Upper lobe of right lung (tissue), 1 donor: Measurements from ENCODE around the gene EPB41L5. TPM values are rescaled to one million over a fixed set of nuclear protein-coding genes. Genes with fewer than 3 reads are reported as not detected.

Experiments
- ATAC-seq: fragments of 200-7000 bp; cut with Tn5 transposase; one replicate; pipeline ENCODE4 v1.9.1; 2020; ENCODE audit warnings: mild to moderate bottlenecking, moderate library complexity
- DNase-seq: peaks from one replicate; pipeline ENCODE4 v3.0.0-alpha.2; 2020
- H3K27ac ChIP-seq: fragments of 200-600 bp; one replicate; pipeline ENCODE4 v1.8.0; 2022
- H3K27me3 ChIP-seq: fragments of 200-600 bp; one replicate; pipeline ENCODE4 v1.8.0; 2022; ENCODE audit warnings: mild to moderate bottlenecking
- H3K36me3 ChIP-seq: fragments of 200-600 bp; one replicate; pipeline ENCODE4 v1.8.0; 2022
- H3K4me1 ChIP-seq: fragments of 200-600 bp; one replicate; pipeline ENCODE4 v1.8.0; 2022
- H3K4me3 ChIP-seq: fragments of 200-600 bp; one replicate; pipeline ENCODE4 v1.8.0; 2022; ENCODE audit warnings: mild to moderate bottlenecking
- H3K9me3 ChIP-seq: fragments of 200-600 bp; one replicate; pipeline ENCODE4 v1.8.0; 2022
- CTCF ChIP-seq: fragments of 200-600 bp; IDR thresholded peaks from one replicate; pipeline ENCODE4 v1.8.0; 2022; ENCODE audit warnings: antibody characterized with exemption
- intact Hi-C: fragments of 100-400 bp; cut with DNase I; formaldehyde crosslinking; loops from one replicate; pipeline ENCODE4 v1.11.0; 2022
- total RNA-seq: library from RNA; stranded (reverse); fragmentation: NEBNext Ultra II Directional; extraction: Animal tissue kit (Norgen Biotek cat#: 25700); gene quantifications from one replicate; pipeline ENCODE4 v1.2.1, GENCODE V29; 2021
- donor health status: DM: no; HTN: yes; CAD: no; lungs with severe emphysema.

The EPB41L5 gene
- total RNA-seq, 1 donor from 2014 or later, result 85.5 TPM

GRCh38 chr2:120167272-120167671 lies 154.4 kb downstream of the EPB41L5 start:
- Histone ChIP-seq H3K4me1 (no peaks in the 10 kb centered on the region), H3K27ac (no peak overlapping the region), H3K27me3 (no peaks in the 10 kb centered on the region), H3K36me3 (no peaks in the 10 kb centered on the region), H3K4me3 (no peak overlapping the region), H3K9me3 (no peaks in the 10 kb centered on the region)
- no peak for TF ChIP-seq CTCF
- intact Hi-C loops, result no loop called here
- no peak for DNase-seq
- no peak for ATAC-seq

GRCh38 chr2:120169020-120169419 lies 156.1 kb downstream of the EPB41L5 start:
- Histone ChIP-seq H3K4me1 (no peaks in the 10 kb centered on the region), H3K27ac (no peak overlapping the region), H3K4me3 (no peak overlapping the region), H3K36me3 (no peaks in the 10 kb centered on the region), H3K9me3 (no peaks in the 10 kb centered on the region), H3K27me3 (no peaks in the 10 kb centered on the region)
- DNase-seq, result no peak
- TF ChIP-seq CTCF, result no peak
- intact Hi-C loops, result no loop called here
- ATAC-seq, result no peak

GRCh38 chr2:120174963-120175581 lies 162.2 kb downstream of the EPB41L5 start:
- no peak overlapping the region for H3K27ac ChIP-seq
- no peaks in the 10 kb centered on the region for H3K9me3 ChIP-seq
- intact Hi-C loops, result no loop called here
- H3K27me3 ChIP-seq, result no peaks in the 10 kb centered on the region
- H3K36me3 ChIP-seq, result peaks cover 9% of the 10 kb centered on the region
- ATAC-seq (peak; percentile 61), DNase-seq (no peak)
- peaks cover 9% of the 10 kb centered on the region for H3K4me1 ChIP-seq
- peak; percentile 74 for TF ChIP-seq CTCF
- H3K4me3 ChIP-seq, result no peak overlapping the region

GRCh38 chr2:120176526-120176925 lies 163.6 kb downstream of the EPB41L5 start:
- intact Hi-C loops, result no loop called here
- no peak for ATAC-seq
- H3K27ac ChIP-seq, result peak overlapping the region; percentile 73
- peaks cover 9% of the 10 kb centered on the region for H3K36me3 ChIP-seq
- no peak for TF ChIP-seq CTCF
- no peaks in the 10 kb centered on the region for H3K27me3 ChIP-seq
- peaks cover 9% of the 10 kb centered on the region for H3K4me1 ChIP-seq
- no peaks in the 10 kb centered on the region for H3K9me3 ChIP-seq
- no peak for DNase-seq
- peak overlapping the region; percentile 29 for H3K4me3 ChIP-seq

- peak; percentile 35 for TF ChIP-seq CTCF
- DNase-seq, result peak; percentile 78
- H3K9me3 ChIP-seq, result no peaks in the 10 kb centered on the region
- H3K4me1 ChIP-seq, result peaks cover 9% of the 10 kb centered on the region
- peak overlapping the region; percentile 29 for H3K4me3 ChIP-seq
- peak; percentile 89 for ATAC-seq
- H3K27ac ChIP-seq, result peak overlapping the region; percentile 73
- intact Hi-C loops, result no loop called here
- no peaks in the 10 kb centered on the region for H3K27me3 ChIP-seq
- peaks cover 9% of the 10 kb centered on the region for H3K36me3 ChIP-seq
These were observed 164.2 kb downstream of the EPB41L5 start for GRCh38 chr2:120177001-120177621.
